Loucy (cell line): ENCODE results near the gene MFAP5.

Experiments used
- CTCF ChIP-seq: fragments of 200-600 bp; sonication (generic); conservative IDR thresholded peaks from 2 replicates; pipeline ENCODE4 v1.5.1; 2014; ENCODE audit warnings: mild to moderate bottlenecking, antibody characterized with exemption, low read length
- EZH2phosphoT487 ChIP-seq: fragments of 200-600 bp; IDR thresholded peaks from 2 replicates; pipeline ENCODE4 v1.6.1; 2018; ENCODE audit warnings: antibody characterized with exemption, mild to moderate bottlenecking, moderate library complexity, borderline replicate concordance

GRCh38 chr12:8701046-8701660, 38.5 kb upstream of the MFAP5 start:
- no peak for TF ChIP-seq CTCF
- TF ChIP-seq EZH2phosphoT487 = no peak
